ENCODE data around the gene PTPN2. TPM values are rescaled to one million over a fixed set of nuclear protein-coding genes. Genes with fewer than 3 reads are reported as not detected.
A peak's percentile ranks its signal among the peaks of the same experiment; 100 is the strongest.

Gene PTPN2
- total and polyA plus RNA-seq, 3 experiments from 2014 or later: 52.6 to 91.9 (median 60.3) TPM

- Histone ChIP-seq H3K4me3 (ENCODE audit: low read length) (no peak overlapping the region), H3K9me3 (ENCODE audit: low read length) (no peaks in the 10 kb centered on the region), H3K36me3 (ENCODE audit: insufficient read depth, low read length) (no peaks in the 10 kb centered on the region), H3K4me1 (ENCODE audit: insufficient read depth, low read length) (peaks cover 8% of the 10 kb centered on the region), H3K27ac (ENCODE audit: low read depth, low read length) (no peak overlapping the region), H3K27me3 (ENCODE audit: insufficient read depth, low read length, poor library complexity, severe bottlenecking) (no peaks in the 10 kb centered on the region)
- Mint-ChIP-seq H3K36me3 (no peaks in the 10 kb centered on the region), H3K9me3 (no peaks in the 10 kb centered on the region), H3K27me3 (no peaks in the 10 kb centered on the region), H3K27ac (no peak overlapping the region), H3K4me1 (peaks cover 25 to 40% (median 37%) of the 10 kb centered on the region in 3 donors), H3K4me3 (no peak overlapping the region)
- ChIA-PET CTCF (interaction anchor here (1.6 to 5.2 kb wide), 2 partner anchors 10 to 34 kb away, joined by 3 to 36 read pairs; no protein-coding TSS in a partner anchor), POLR2A (no interaction called here)
- no peak for DNase-seq
Observed at GRCh38 chr18:12924616-12925015, 40.6 kb upstream of the PTPN2 start.

DNA sequence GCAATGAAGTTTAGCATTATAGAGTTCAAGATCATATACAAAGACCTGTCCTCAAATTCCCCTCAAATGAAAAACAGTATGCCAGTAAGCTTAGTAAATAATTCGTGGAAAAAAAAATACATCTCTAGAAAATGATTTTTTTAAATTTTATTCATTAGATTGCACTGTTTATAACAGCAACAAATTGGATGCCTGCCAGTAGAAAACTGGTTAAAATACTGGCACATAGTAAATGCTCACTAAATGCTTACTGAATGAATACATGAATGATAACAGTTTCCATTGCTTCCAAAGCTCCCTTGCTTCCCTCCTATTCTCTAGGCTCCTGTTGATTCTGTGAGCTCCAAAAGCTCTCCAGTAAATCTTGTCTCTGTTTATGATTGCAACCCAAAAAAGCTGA lies 38.2 kb upstream of the PTPN2 start:
- DNase-seq: no peak
- no peak overlapping the region for H3K27ac Mint-ChIP-seq
- Histone ChIP-seq H3K27me3 (ENCODE audit: insufficient read depth, low read length, poor library complexity, severe bottlenecking) (no peaks in the 10 kb centered on the region), H3K27ac (ENCODE audit: low read depth, low read length) (no peak overlapping the region), H3K36me3 (ENCODE audit: insufficient read depth, low read length) (no peaks in the 10 kb centered on the region), H3K9me3 (ENCODE audit: low read length) (no peaks in the 10 kb centered on the region), H3K4me3 (ENCODE audit: low read length) (no peak overlapping the region), H3K4me1 (ENCODE audit: insufficient read depth, low read length) (peaks cover 6% of the 10 kb centered on the region)
- H3K27me3 Mint-ChIP-seq: no peaks in the 10 kb centered on the region
- CTCF ChIA-PET: interaction anchor here (0.7 to 5.2 kb wide), 9 partner anchors 10 to 195 kb away, joined by 3 to 36 read pairs (median 6); no protein-coding TSS in a partner anchor
- H3K4me3 Mint-ChIP-seq: no peak overlapping the region
- H3K4me1 Mint-ChIP-seq: peaks cover 21 to 36% (median 29%) of the 10 kb centered on the region in 3 donors
- H3K36me3 Mint-ChIP-seq: no peaks in the 10 kb centered on the region
- no peaks in the 10 kb centered on the region for H3K9me3 Mint-ChIP-seq
- POLR2A ChIA-PET: interaction anchor here (0.6 to 1.4 kb wide), 2 partner anchors 12 to 39 kb away, joined by 3 to 5 read pairs; no protein-coding TSS in a partner anchor

DNA sequence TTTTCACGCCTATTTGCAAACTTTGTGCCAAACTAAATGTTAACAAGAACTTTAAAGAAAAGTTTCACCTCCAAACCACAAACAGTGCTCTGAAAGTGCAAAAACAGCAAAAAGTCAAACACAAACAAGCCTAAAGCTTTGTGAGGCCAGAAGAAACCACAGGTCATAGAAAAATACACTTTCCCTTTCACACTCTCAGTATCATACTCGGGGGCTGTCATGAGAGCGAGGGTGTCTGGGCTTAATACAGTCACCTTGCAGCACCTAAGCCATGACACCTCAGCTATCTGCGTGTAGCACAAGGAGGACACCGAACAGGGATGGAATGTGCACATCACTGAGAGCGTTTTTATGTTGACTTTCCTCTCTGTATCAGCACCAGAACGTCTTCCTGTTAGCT lies 37.1 kb upstream of the PTPN2 start:
- Mint-ChIP-seq H3K27me3 (no peaks in the 10 kb centered on the region), H3K4me3 (peak overlapping the region; percentile 42 to 80 (median 72)), H3K27ac (peak overlapping the region; percentile 70 to 91 (median 81)), H3K4me1 (peaks cover 21 to 36% (median 29%) of the 10 kb centered on the region in 3 donors), H3K9me3 (no peaks in the 10 kb centered on the region), H3K36me3 (no peaks in the 10 kb centered on the region)
- peak overlapping the region; percentile 14 for H3K4me3 ChIP-seq (ENCODE audit: low read length)
- no peaks in the 10 kb centered on the region for H3K9me3 ChIP-seq (ENCODE audit: low read length)
- peaks cover 6% of the 10 kb centered on the region for H3K4me1 ChIP-seq (ENCODE audit: insufficient read depth, low read length)
- CTCF ChIA-PET: interaction anchor here (1.3 to 5.2 kb wide), 10 partner anchors 9 to 196 kb away, joined by 3 to 36 read pairs (median 6); partner anchors contain the start of gene PTPN2
- DNase-seq: peak in 4 of 5 donors; percentile 29 to 79 (median 53)
- peak overlapping the region; percentile 48 for H3K27ac ChIP-seq (ENCODE audit: low read depth, low read length)
- H3K36me3 ChIP-seq (ENCODE audit: insufficient read depth, low read length): no peaks in the 10 kb centered on the region
- POLR2A ChIA-PET: interaction anchor here (0.5 to 1.4 kb wide), 4 partner anchors 10 to 37 kb away, joined by 5 to 16 read pairs (median 8); partner anchors contain the start of gene PTPN2
- H3K27me3 ChIP-seq (ENCODE audit: insufficient read depth, low read length, poor library complexity, severe bottlenecking): no peaks in the 10 kb centered on the region

DNA sequence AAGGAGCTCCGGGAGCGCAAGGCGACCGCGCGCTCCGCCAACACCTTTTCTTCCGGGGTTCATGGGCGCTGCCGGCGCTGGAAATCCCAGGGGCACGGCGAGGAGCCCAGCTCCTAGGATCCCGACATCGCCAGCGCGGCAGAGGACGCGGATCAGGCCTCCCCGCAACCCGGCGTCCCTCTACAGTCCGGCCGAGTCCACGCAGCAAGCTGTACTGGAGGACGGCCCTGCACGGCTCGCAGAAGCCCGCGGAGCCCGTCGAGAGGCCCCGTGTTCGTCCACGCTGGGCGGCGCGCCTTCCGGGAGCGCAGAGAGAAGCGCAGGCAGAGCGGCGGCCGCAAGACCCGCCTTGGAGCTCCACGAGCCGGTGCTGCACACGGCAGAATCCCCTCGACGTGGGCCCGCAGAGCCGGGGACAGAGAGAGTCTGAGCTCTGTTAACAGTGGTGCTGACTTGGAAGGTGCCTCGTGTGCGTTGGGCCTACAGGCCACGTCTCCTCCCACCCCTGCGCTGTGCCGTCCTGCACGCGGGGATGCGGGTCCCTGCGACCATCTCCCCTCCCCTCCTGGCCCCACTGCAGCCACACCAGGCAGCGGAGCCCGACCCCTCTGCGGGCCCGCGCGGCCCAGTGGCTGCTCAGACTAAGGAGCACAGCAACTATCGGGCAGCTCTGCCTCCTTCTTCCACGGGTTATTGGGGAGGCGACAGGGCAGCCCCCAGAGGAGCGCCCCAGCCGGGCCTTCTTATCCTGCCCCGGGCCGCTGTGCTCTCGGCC lies 28.1 kb upstream of the PTPN2 start:
- Histone ChIP-seq H3K4me1 (ENCODE audit: insufficient read depth, low read length) (peaks cover 12% of the 10 kb centered on the region), H3K36me3 (ENCODE audit: insufficient read depth, low read length) (no peaks in the 10 kb centered on the region), H3K27me3 (ENCODE audit: insufficient read depth, low read length, poor library complexity, severe bottlenecking) (no peaks in the 10 kb centered on the region), H3K4me3 (ENCODE audit: low read length) (no peak overlapping the region), H3K27ac (ENCODE audit: low read depth, low read length) (no peak overlapping the region), H3K9me3 (ENCODE audit: low read length) (peaks cover 8% of the 10 kb centered on the region)
- Mint-ChIP-seq H3K9me3 (peaks cover 4 to 14% (median 10%) of the 10 kb centered on the region in 5 donors), H3K27ac (peak overlapping the region in 3 of 8 donors; percentile 51 to 61 (median 54)), H3K4me3 (peak overlapping the region in 1 of 7 donors; percentile 75), H3K4me1 (peaks cover 9 to 15% (median 13%) of the 10 kb centered on the region in 3 donors), H3K27me3 (no peaks in the 10 kb centered on the region), H3K36me3 (peaks cover 0 to 8% (median 0%) of the 10 kb centered on the region in 3 donors)
- DNase-seq: no peak
- POLR2A ChIA-PET: interaction anchor here (0.9 to 2.4 kb wide), 2 partner anchors 9 to 535 kb away, joined by 7 to 9 read pairs; partner anchors contain the start of gene AFG3L2
- CTCF ChIA-PET: interaction anchor here (0.9 to 1.8 kb wide), 4 partner anchors 9 to 22 kb away, joined by 3 to 6 read pairs (median 4); no protein-coding TSS in a partner anchor

DNA sequence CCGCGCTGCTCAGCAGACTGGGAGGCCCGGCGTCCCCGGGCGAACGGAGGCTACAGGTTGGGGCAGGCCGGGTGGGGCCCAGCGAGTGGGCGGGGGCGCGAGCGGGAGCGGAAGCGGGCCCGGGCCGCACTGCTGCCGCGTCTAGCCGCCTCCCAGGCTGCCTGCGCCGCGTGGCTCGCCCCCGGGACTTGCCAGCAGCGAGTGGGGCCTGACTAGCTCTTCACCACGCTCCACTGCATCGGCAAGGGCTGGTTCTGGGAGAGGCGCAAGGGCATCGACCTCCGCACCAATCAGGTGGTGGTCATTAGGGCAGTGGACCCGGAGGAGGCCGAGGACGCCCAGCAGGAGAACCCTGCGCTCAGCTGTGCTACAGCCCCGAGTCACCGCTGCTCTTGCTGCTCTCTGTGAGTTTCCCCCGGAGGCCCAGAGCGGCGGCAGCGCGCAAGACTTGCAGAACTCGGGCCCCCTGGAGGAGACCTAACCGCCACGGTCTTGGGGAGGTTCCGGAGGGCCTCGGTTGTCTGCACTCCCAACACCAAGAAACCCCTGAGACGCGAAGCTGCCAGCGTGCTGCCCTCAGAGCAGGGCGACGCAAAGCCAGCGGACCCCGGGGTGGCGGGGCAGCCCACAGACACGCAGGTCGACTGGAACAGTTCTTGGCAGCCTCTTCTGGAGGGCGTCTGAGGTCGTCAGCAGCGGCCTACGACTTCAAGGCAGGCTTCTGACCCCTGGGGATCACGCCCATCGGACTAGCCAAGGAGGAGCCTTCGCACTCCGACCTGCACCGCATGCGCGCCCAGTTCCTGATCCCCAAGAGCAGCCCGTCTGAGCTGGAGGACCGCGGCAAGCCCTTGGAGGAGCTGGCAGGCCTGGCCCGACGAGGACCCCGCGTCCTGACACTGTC lies 27.2 kb upstream of the PTPN2 start:
- Histone ChIP-seq H3K4me1 (ENCODE audit: insufficient read depth, low read length) (peaks cover 12% of the 10 kb centered on the region), H3K27me3 (ENCODE audit: insufficient read depth, low read length, poor library complexity, severe bottlenecking) (no peaks in the 10 kb centered on the region), H3K27ac (ENCODE audit: low read depth, low read length) (no peak overlapping the region), H3K36me3 (ENCODE audit: insufficient read depth, low read length) (no peaks in the 10 kb centered on the region), H3K9me3 (ENCODE audit: low read length) (peaks cover 8% of the 10 kb centered on the region), H3K4me3 (ENCODE audit: low read length) (peak overlapping the region; percentile 39)
- peaks cover 0 to 8% (median 0%) of the 10 kb centered on the region in 3 donors for H3K36me3 Mint-ChIP-seq
- no peaks in the 10 kb centered on the region for H3K27me3 Mint-ChIP-seq
- peak; percentile 35 to 69 (median 52) for DNase-seq
- peak overlapping the region in 6 of 7 donors; percentile 60 to 70 (median 65) for H3K4me3 Mint-ChIP-seq
- POLR2A ChIA-PET: interaction anchor here (0.9 to 2.4 kb wide), 3 partner anchors 10 to 534 kb away, joined by 7 to 9 read pairs (median 7); partner anchors contain the start of genes AFG3L2 and PTPN2
- peak overlapping the region in 5 of 8 donors; percentile 9 to 84 (median 60) for H3K27ac Mint-ChIP-seq
- H3K4me1 Mint-ChIP-seq: peaks cover 9 to 15% (median 13%) of the 10 kb centered on the region in 3 donors
- CTCF ChIA-PET: interaction anchor here (0.9 to 1.8 kb wide), 6 partner anchors 10 to 189 kb away, joined by 3 to 6 read pairs (median 4); no protein-coding TSS in a partner anchor
- H3K9me3 Mint-ChIP-seq: peaks cover 4 to 14% (median 10%) of the 10 kb centered on the region in 5 donors

- H3K36me3 ChIP-seq (ENCODE audit: insufficient read depth, low read length): no peaks in the 10 kb centered on the region
- H3K4me3 ChIP-seq (ENCODE audit: low read length): no peak overlapping the region
- peaks cover 21% of the 10 kb centered on the region for H3K4me1 ChIP-seq (ENCODE audit: insufficient read depth, low read length)
- no peaks in the 10 kb centered on the region for H3K27me3 ChIP-seq (ENCODE audit: insufficient read depth, low read length, poor library complexity, severe bottlenecking)
- H3K36me3 Mint-ChIP-seq: peaks cover 0 to 5% (median 0%) of the 10 kb centered on the region in 3 donors
- no peak overlapping the region for H3K27ac ChIP-seq (ENCODE audit: low read depth, low read length)
- ChIA-PET CTCF (interaction anchor here (0.6 to 1.9 kb wide), 2 partner anchors 15 to 165 kb away, joined by 3 to 5 read pairs; no protein-coding TSS in a partner anchor), POLR2A (no interaction called here)
- no peaks in the 10 kb centered on the region for H3K27me3 Mint-ChIP-seq
- no peak overlapping the region for H3K27ac Mint-ChIP-seq
- peaks cover 8% of the 10 kb centered on the region for H3K9me3 ChIP-seq (ENCODE audit: low read length)
- H3K4me3 Mint-ChIP-seq: no peak overlapping the region
- H3K4me1 Mint-ChIP-seq: peaks cover 19 to 25% (median 19%) of the 10 kb centered on the region in 3 donors
- DNase-seq: no peak
- H3K9me3 Mint-ChIP-seq: peaks cover 4 to 12% (median 7%) of the 10 kb centered on the region in 5 donors
Observed at GRCh38 chr18:12908706-12909105, 24.7 kb upstream of the PTPN2 start.

- Histone ChIP-seq H3K9me3 (ENCODE audit: low read length) (no peaks in the 10 kb centered on the region), H3K4me1 (ENCODE audit: insufficient read depth, low read length) (peaks cover 26% of the 10 kb centered on the region), H3K27ac (ENCODE audit: low read depth, low read length) (no peak overlapping the region), H3K27me3 (ENCODE audit: insufficient read depth, low read length, poor library complexity, severe bottlenecking) (no peaks in the 10 kb centered on the region), H3K36me3 (ENCODE audit: insufficient read depth, low read length) (no peaks in the 10 kb centered on the region), H3K4me3 (ENCODE audit: low read length) (no peak overlapping the region)
- ChIA-PET POLR2A (no interaction called here), CTCF (interaction anchor here (1.3 to 1.9 kb wide), 2 partner anchors 14 to 27 kb away, joined by 3 to 5 read pairs; no protein-coding TSS in a partner anchor)
- H3K4me3 Mint-ChIP-seq: no peak overlapping the region
- no peaks in the 10 kb centered on the region for H3K27me3 Mint-ChIP-seq
- no peak for DNase-seq
- no peaks in the 10 kb centered on the region for H3K36me3 Mint-ChIP-seq
- H3K9me3 Mint-ChIP-seq: peaks cover 0 to 2% (median 0%) of the 10 kb centered on the region in 5 donors
- H3K4me1 Mint-ChIP-seq: peaks cover 16 to 25% (median 22%) of the 10 kb centered on the region in 3 donors
- no peak overlapping the region for H3K27ac Mint-ChIP-seq
Observed at GRCh38 chr18:12907258-12907925, 23.4 kb upstream of the PTPN2 start.

Data from CD8-positive, alpha-beta memory T cell (primary cell).